Lower leg skin (tissue), 3 donors: ENCODE results near the gene NTN4.
"Not testable (repeated sequence)": the region's sequence is repeated elsewhere in the genome, so short reads cannot be mapped to it uniquely, and the experiment has no call there.

Source experiments
- CTCF ChIP-seq, 3 donors: fragments of 450-650 bp; IDR thresholded peaks; one replicate each; pipeline ENCODE4 v1.5.1; 2016; ENCODE audit warnings: antibody characterized with exemption in 3 of 3, mild to moderate bottlenecking in 3 of 3, moderate library complexity in 2 of 3
- POLR2A ChIP-seq, 2 donors: fragments of 450-650 bp; IDR thresholded peaks; one replicate each; pipeline ENCODE4 v1.6.1; 2016 to 2017; ENCODE audit warnings: antibody characterized with exemption in 2 of 2, mild to moderate bottlenecking in 1 of 2, moderate library complexity in 1 of 2

DNA sequence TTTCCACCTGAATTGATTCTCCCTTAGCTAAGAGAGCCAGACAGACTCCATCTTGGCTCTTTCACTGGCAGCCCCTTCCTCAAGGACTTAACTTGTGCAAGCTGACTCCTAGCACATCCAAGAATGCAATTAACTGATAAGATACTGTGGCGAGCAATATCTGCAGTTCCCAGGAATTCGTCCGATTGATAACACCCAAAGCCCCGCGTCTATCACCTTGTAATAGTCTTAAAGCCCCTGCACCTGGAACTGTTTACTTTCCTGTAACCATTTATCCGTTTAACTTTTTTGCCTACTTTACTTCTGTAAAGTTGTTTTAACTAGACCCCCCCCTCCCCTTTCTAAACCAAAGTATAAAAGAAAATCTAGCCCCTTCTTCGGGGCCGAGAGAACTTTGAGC, 44.5 kb downstream of the NTN4 start:
- TF ChIP-seq CTCF, POLR2A (IDR thresholded peaks at IDR 0.05): not testable (repeated sequence)
